GM10248 (cell line): ENCODE results near the gene NAXD.

Experiments used
- CTCF ChIA-PET: fragments of 300-600 bp; sonication (Branson Sonifier 250); formaldehyde crosslinking; extraction: SDS; loops from one replicate; lab custom pipeline; 2021; ENCODE audit warnings: antibody characterized with exemption; lab: Yijun Ruan, JAX
- POLR2A ChIA-PET: fragments of 350-650 bp; sonication (Branson Sonifier 250); formaldehyde crosslinking; extraction: SDS; loops from one replicate; lab custom pipeline; 2020; ENCODE audit warnings: antibody characterized with exemption; lab: Yijun Ruan, JAX
- DNase-seq: peaks from one replicate; pipeline ENCODE4 v3.0.0; 2012; ENCODE audit errors: extremely low spot score
- CTCF ChIP-seq: IDR thresholded peaks from 2 replicates; pipeline ENCODE4 v1.5.1; 2012; ENCODE audit warnings: mild to moderate bottlenecking, low read depth; ENCODE audit errors: extremely low read depth, missing control alignments, control extremely low read depth

Gene NAXD

GRCh38 chr13:110689041-110689440 is 73.7 kb downstream of the NAXD start:
- ChIA-PET POLR2A (no interaction called here), CTCF (interaction anchor here (0.9 to 2.2 kb wide), 4 partner anchors 10 to 95 kb away, joined by 3 to 7 read pairs (median 3); no protein-coding TSS in a partner anchor)
- TF ChIP-seq CTCF, result no peak
- no peak for DNase-seq
